GM19467 (cell line): ENCODE measurements around the gene DOCK11.
"Not testable (repeated sequence)": the region's sequence is repeated elsewhere in the genome, so short reads cannot be mapped to it uniquely, and the experiment has no call there.

Experiments used
- ATAC-seq: cut with Tn5 transposase; IDR thresholded peaks from one replicate; pipeline ENCODE4 v1.9.1; 2021; ENCODE audit warnings: mild to moderate bottlenecking, moderate library complexity; ENCODE audit not compliant: unreplicated experiment

DOCK11 gene

GRCh38 chrX:118727686-118728339, 232.2 kb downstream of the DOCK11 start:
- no peak for ATAC-seq

- ATAC-seq, result no peak
Observed at GRCh38 chrX:118729042-118729652, 233.5 kb downstream of the DOCK11 start.

GRCh38 chrX:118730500-118731247, 235.1 kb downstream of the DOCK11 start:
- no peak for ATAC-seq

- ATAC-seq, result not testable (repeated sequence)
Observed at GRCh38 chrX:118732551-118732950, 236.9 kb downstream of the DOCK11 start.

- no peak for ATAC-seq
Observed at GRCh38 chrX:118734909-118735308, 239.3 kb downstream of the DOCK11 start.
